CD4-positive, alpha-beta T cell (primary cell): ENCODE measurements around the gene CASZ1. TPM values are rescaled to one million over a fixed set of nuclear protein-coding genes. Genes with fewer than 3 reads are reported as not detected.

ENCODE experiments used
- ATAC-seq: fragments of 200-7000 bp; cut with Tn5 transposase; one replicate; pipeline ENCODE4 v1.10.0; 2022; ENCODE audit warnings: mild to moderate bottlenecking; ENCODE audit not compliant: poor library complexity
- CTCF ChIA-PET: fragments of 350-600 bp; sonication (Branson Sonifier 250); formaldehyde crosslinking; loops from one replicate; lab custom pipeline; 2021; ENCODE audit warnings: antibody characterized with exemption, inconsistent platforms; lab: Charles Lee
- POLR2A ChIA-PET: fragments of 350-600 bp; sonication (Branson Sonifier 250); formaldehyde crosslinking; loops from one replicate; lab custom pipeline; 2021; ENCODE audit warnings: antibody characterized with exemption, inconsistent platforms; lab: Charles Lee
- DNase-seq, 14 experiments: peaks; one replicate each; pipeline ENCODE4 v3.0.0-alpha.2; 2013 to 2020; ENCODE audit warnings: mixed read lengths in 2 of 14
- H3K27ac ChIP-seq, 2 donors: one replicate each; pipeline versions ENCODE4 v1.5.1 to v1.7.0; 2013; ENCODE audit warnings: low read length in 2 of 2, low read depth in 1 of 2, mild to moderate bottlenecking in 1 of 2
- H3K27me3 ChIP-seq, 2 experiments: 1 replicate in 1 of 2; 2 replicates in 1 of 2; pipeline versions ENCODE4 v1.6.1 to v1.7.0; 2013; ENCODE audit warnings: low read length in 2 of 2, control low read depth in 1 of 2, mild to moderate bottlenecking in 1 of 2, moderate library complexity in 1 of 2; ENCODE audit not compliant: insufficient read depth in 2 of 2, control insufficient read depth in 1 of 2
- H3K36me3 ChIP-seq: one replicate; pipeline ENCODE4 v1.6.1; 2013; ENCODE audit warnings: low read length, control low read depth; ENCODE audit not compliant: insufficient read depth
- H3K4me1 ChIP-seq: one replicate; pipeline ENCODE4 v1.6.1; 2013; ENCODE audit warnings: low read length, control low read depth; ENCODE audit not compliant: insufficient read depth
- H3K4me3 ChIP-seq: one replicate; pipeline ENCODE4 v1.5.1; 2013; ENCODE audit warnings: mild to moderate bottlenecking, low read length, moderate library complexity
- H3K9me3 ChIP-seq, 2 experiments: 1 replicate in 1 of 2; 2 replicates in 1 of 2; pipeline versions ENCODE4 v1.6.1 to v1.7.0; 2013; ENCODE audit warnings: low read length in 2 of 2, mild to moderate bottlenecking in 2 of 2, control low read depth in 1 of 2, moderate library complexity in 1 of 2; ENCODE audit not compliant: control insufficient read depth in 1 of 2, insufficient read depth in 1 of 2
- H3K27ac Mint-ChIP-seq: one replicate; pipeline ENCODE4 v1.8.0; 2020; ENCODE audit warnings: mixed read lengths
- H3K27me3 Mint-ChIP-seq: one replicate; pipeline ENCODE4 v1.8.0; 2021; ENCODE audit warnings: mixed read lengths
- H3K36me3 Mint-ChIP-seq: one replicate; pipeline ENCODE4 v1.8.0; 2021; ENCODE audit warnings: low read depth, mixed read lengths
- H3K4me1 Mint-ChIP-seq: one replicate; pipeline ENCODE4 v1.8.0; 2021; ENCODE audit warnings: low read depth, mixed read lengths
- H3K4me3 Mint-ChIP-seq: one replicate; pipeline ENCODE4 v1.8.0; 2020; ENCODE audit warnings: mild to moderate bottlenecking, mixed read lengths
- H3K9me3 Mint-ChIP-seq: one replicate; pipeline ENCODE4 v1.8.0; 2020; ENCODE audit warnings: mixed read lengths
- CTCF ChIP-seq: fragments of 200-600 bp; IDR thresholded peaks from one replicate; pipeline ENCODE4 v1.8.0; 2022; ENCODE audit warnings: antibody characterized with exemption, mild to moderate bottlenecking
- intact Hi-C, 2 experiments: fragments of 100-400 bp; cut with DNase I in 1 of 2; cut with micrococcal nuclease in 1 of 2; formaldehyde crosslinking; loops; one replicate each; pipeline versions ENCODE4 v1.15.1 to v1.9.0; 2023 to 2025; cut with DNase I, micrococcal nuclease
- total RNA-seq, 174 experiments: library from RNA in 2 of 174; stranded (reverse) in 2 of 174; gene quantifications; one replicate each; pipeline ENCODE4 v1.2.3 and lab custom pipeline; 2021 to 2026

The CASZ1 gene
- total RNA-seq, 2 experiments from 2014 or later, result 21.8 to 22.8 TPM

GRCh38 chr1:10643607-10644306 lies 152.7 kb downstream of the CASZ1 start:
- H3K4me3 ChIP-seq, result no peak overlapping the region
- H3K9me3 Mint-ChIP-seq, result no peaks in the 10 kb centered on the region
- no peak overlapping the region for H3K4me3 Mint-ChIP-seq
- H3K36me3 Mint-ChIP-seq, result no peaks in the 10 kb centered on the region
- no peak for TF ChIP-seq CTCF
- H3K27me3 ChIP-seq, result no peaks in the 10 kb centered on the region
- no peaks in the 10 kb centered on the region for H3K4me1 ChIP-seq
- H3K27ac ChIP-seq, result no peak overlapping the region
- ATAC-seq (no peak), DNase-seq (no peak)
- CTCF ChIA-PET, result no interaction called here
- POLR2A ChIA-PET, result no interaction called here
- peaks cover 2% of the 10 kb centered on the region for H3K36me3 ChIP-seq
- H3K27me3 Mint-ChIP-seq, result no peaks in the 10 kb centered on the region
- peaks cover 0 to 6% of the 10 kb centered on the region in 2 experiments for H3K9me3 ChIP-seq
- intact Hi-C loops, result no loop called here
- H3K4me1 Mint-ChIP-seq, result no peaks in the 10 kb centered on the region
- no peak overlapping the region for H3K27ac Mint-ChIP-seq

- TF ChIP-seq CTCF, result no peak
- ChIA-PET CTCF (no interaction called here), POLR2A (no interaction called here)
- no peaks in the 10 kb centered on the region for H3K36me3 Mint-ChIP-seq
- H3K4me3 ChIP-seq, result no peak overlapping the region
- intact Hi-C loops, result no loop called here
- peaks cover 0 to 6% of the 10 kb centered on the region in 2 experiments for H3K9me3 ChIP-seq
- no peak overlapping the region for H3K27ac ChIP-seq
- no peak overlapping the region for H3K27ac Mint-ChIP-seq
- H3K9me3 Mint-ChIP-seq, result no peaks in the 10 kb centered on the region
- peaks cover 6% of the 10 kb centered on the region for H3K4me1 ChIP-seq
- H3K4me3 Mint-ChIP-seq, result no peak overlapping the region
- no peak for ATAC-seq
- no peak for DNase-seq
- H3K27me3 Mint-ChIP-seq, result no peaks in the 10 kb centered on the region
- H3K36me3 ChIP-seq, result peaks cover 2% of the 10 kb centered on the region
- no peaks in the 10 kb centered on the region for H3K27me3 ChIP-seq
- H3K4me1 Mint-ChIP-seq, result no peaks in the 10 kb centered on the region
Measured at GRCh38 chr1:10642403-10643080, 153.9 kb downstream of the CASZ1 start.

DNA sequence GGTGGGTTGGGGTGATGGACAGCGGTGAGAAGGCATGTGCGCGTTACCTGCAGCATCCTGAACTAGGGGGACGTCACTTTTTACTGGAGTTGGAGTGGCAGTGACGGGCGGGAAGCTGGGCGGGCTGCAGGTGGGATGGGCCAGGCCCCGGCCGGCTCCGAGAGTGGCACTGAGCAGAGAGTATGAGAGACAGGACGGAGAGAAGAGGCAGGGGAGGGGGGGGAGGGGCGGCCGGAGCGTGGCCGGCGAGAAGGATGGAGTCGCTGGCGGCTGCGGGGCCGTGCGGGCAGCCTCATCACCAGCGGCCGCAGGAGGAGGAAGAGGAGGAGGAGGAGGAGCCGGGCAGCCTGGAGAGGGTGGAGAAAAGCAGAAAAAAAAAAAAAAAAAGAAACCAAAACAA lies 154.5 kb downstream of the CASZ1 start:
- Histone ChIP-seq H3K27me3 (no peaks in the 10 kb centered on the region), H3K36me3 (peaks cover 2% of the 10 kb centered on the region), H3K9me3 (peaks cover 0 to 10% of the 10 kb centered on the region in 2 experiments), H3K4me3 (no peak overlapping the region), H3K27ac (no peak overlapping the region), H3K4me1 (peaks cover 6% of the 10 kb centered on the region)
- no peak for DNase-seq
- Mint-ChIP-seq H3K27ac (no peak overlapping the region), H3K9me3 (no peaks in the 10 kb centered on the region), H3K36me3 (no peaks in the 10 kb centered on the region), H3K27me3 (no peaks in the 10 kb centered on the region), H3K4me1 (no peaks in the 10 kb centered on the region), H3K4me3 (no peak overlapping the region)
- no peak for ATAC-seq
- TF ChIP-seq CTCF, result no peak
- intact Hi-C loops, result no loop called here
- CTCF ChIA-PET, result no interaction called here
- POLR2A ChIA-PET, result no interaction called here
